ENCODE measurements around the gene LMLN. TPM values are rescaled to one million over a fixed set of nuclear protein-coding genes. Genes with fewer than 3 reads are reported as not detected.
A peak's percentile ranks its signal among the peaks of the same experiment; 100 is the strongest.
"Not testable (repeated sequence)": the region's sequence is repeated elsewhere in the genome, so short reads cannot be mapped to it uniquely, and the experiment has no call there.

Gene LMLN
- total RNA-seq, 2 donors from 2014 or later: 2.6 to 4.2 TPM

- H3K27ac Mint-ChIP-seq; ATAC-seq; H3K4me1 Mint-ChIP-seq (ENCODE audit: low read depth in 2 of 2); H3K4me3 Mint-ChIP-seq; H3K9me3 Mint-ChIP-seq; H3K36me3 Mint-ChIP-seq; DNase-seq (ENCODE audit: low spot score): not testable (repeated sequence)
- peaks cover 18 to 27% of the 10 kb centered on the region in 2 donors for H3K27me3 Mint-ChIP-seq
Measured at GRCh38 chr3:198053462-198053861, 93.4 kb downstream of the LMLN start.

- no peak overlapping the region for H3K4me3 Mint-ChIP-seq
- H3K4me1 Mint-ChIP-seq (ENCODE audit: low read depth in 2 of 2): no peaks in the 10 kb centered on the region
- no peaks in the 10 kb centered on the region for H3K9me3 Mint-ChIP-seq
- peaks cover 20 to 34% of the 10 kb centered on the region in 2 donors for H3K27me3 Mint-ChIP-seq
- ATAC-seq (no peak), DNase-seq (ENCODE audit: low spot score) (no peak)
- H3K27ac Mint-ChIP-seq: no peak overlapping the region
- H3K36me3 Mint-ChIP-seq: no peaks in the 10 kb centered on the region
Measured at GRCh38 chr3:198061119-198062067, 101.4 kb downstream of the LMLN start.

GRCh38 chr3:198062068-198062465 is 102.0 kb downstream of the LMLN start:
- Mint-ChIP-seq H3K27ac (no peak overlapping the region), H3K9me3 (no peaks in the 10 kb centered on the region), H3K36me3 (no peaks in the 10 kb centered on the region), H3K27me3 (peaks cover 18 to 33% of the 10 kb centered on the region in 2 donors), H3K4me1 (ENCODE audit: low read depth in 2 of 2) (no peaks in the 10 kb centered on the region), H3K4me3 (no peak overlapping the region)
- ATAC-seq: no peak
- DNase-seq (ENCODE audit: low spot score): no peak

DNA sequence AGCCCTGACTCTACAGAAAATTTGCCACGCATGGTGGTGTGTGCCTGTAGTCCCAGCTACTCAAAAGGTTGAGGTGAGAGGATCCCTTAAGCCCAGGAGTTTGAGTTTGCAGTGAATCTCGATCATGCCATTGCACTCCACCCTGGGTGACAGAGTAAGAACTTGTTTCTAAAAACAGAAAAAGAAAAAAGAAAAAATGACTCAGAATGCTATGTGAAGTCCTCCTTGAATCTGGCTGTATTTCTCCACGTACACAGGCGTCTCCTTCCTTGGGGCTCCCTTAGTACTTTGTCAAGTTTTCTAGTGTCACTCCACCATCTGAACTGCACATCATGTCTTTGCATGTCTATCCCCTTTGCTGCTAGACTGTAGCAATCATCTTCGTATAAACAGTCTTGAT is 104.4 kb downstream of the LMLN start:
- no peak overlapping the region for H3K4me3 Mint-ChIP-seq
- no peak overlapping the region for H3K27ac Mint-ChIP-seq
- no peak for ATAC-seq
- DNase-seq (ENCODE audit: low spot score): no peak
- no peaks in the 10 kb centered on the region for H3K36me3 Mint-ChIP-seq
- peaks cover 11 to 28% of the 10 kb centered on the region in 2 donors for H3K27me3 Mint-ChIP-seq
- no peaks in the 10 kb centered on the region for H3K9me3 Mint-ChIP-seq
- H3K4me1 Mint-ChIP-seq (ENCODE audit: low read depth in 2 of 2): no peaks in the 10 kb centered on the region

DNA sequence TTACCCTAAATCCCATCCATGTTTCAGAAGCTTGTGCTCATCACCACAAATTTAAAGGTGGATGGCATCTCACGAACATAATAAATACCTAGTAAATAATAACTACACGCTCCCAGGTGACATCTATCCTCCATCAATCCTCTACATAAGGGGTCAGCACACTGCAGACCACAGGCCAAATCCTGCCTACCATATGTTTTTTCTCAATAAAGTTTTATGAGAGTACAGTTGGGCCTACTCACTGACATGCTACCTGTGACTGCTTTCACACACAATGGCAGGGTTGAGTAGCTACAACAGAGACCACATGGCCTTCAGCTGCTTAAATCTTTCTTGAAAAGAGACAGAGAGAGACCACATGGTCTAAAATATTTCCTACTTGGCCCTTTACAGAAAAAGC is 105.9 kb downstream of the LMLN start:
- ATAC-seq (no peak), DNase-seq (ENCODE audit: low spot score) (no peak)
- no peaks in the 10 kb centered on the region for H3K36me3 Mint-ChIP-seq
- H3K4me3 Mint-ChIP-seq: no peak overlapping the region
- H3K9me3 Mint-ChIP-seq: no peaks in the 10 kb centered on the region
- peaks cover 0 to 1% of the 10 kb centered on the region in 2 donors for H3K4me1 Mint-ChIP-seq (ENCODE audit: low read depth in 2 of 2)
- H3K27me3 Mint-ChIP-seq: peaks cover 6 to 24% of the 10 kb centered on the region in 2 donors
- no peak overlapping the region for H3K27ac Mint-ChIP-seq

DNA sequence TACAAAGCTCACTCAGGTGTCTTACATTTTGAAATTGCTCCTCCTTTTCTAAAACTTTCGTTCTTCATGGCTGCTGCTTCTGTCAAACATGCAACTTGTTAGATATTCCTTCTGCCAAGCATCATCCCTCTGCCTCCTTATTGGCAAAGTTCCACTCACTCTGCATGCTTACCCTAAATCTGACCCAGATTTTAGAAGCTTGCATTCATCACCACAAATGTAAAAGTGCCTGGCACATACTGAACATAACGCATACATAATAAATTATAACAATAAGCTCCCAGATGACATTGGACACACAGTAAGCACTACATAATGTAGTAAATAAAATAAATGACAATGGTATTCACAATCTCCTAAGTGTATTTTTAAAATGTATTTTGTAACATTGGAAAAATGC is 107.4 kb downstream of the LMLN start:
- ATAC-seq: no peak
- DNase-seq (ENCODE audit: low spot score): no peak
- Mint-ChIP-seq H3K4me1 (ENCODE audit: low read depth in 2 of 2) (peaks cover 9 to 16% of the 10 kb centered on the region in 2 donors), H3K4me3 (no peak overlapping the region), H3K27ac (no peak overlapping the region), H3K36me3 (no peaks in the 10 kb centered on the region), H3K27me3 (peaks cover 6 to 21% of the 10 kb centered on the region in 2 donors), H3K9me3 (no peaks in the 10 kb centered on the region)

- peaks cover 18% of the 10 kb centered on the region in 2 donors for H3K27me3 Mint-ChIP-seq
- H3K27ac Mint-ChIP-seq: peak overlapping the region in 1 of 2 donors; percentile 88
- H3K4me3 Mint-ChIP-seq: no peak overlapping the region
- ATAC-seq (no peak), DNase-seq (ENCODE audit: low spot score) (no peak)
- peaks cover 9 to 24% of the 10 kb centered on the region in 2 donors for H3K4me1 Mint-ChIP-seq (ENCODE audit: low read depth in 2 of 2)
- H3K36me3 Mint-ChIP-seq: no peaks in the 10 kb centered on the region
- H3K9me3 Mint-ChIP-seq: no peaks in the 10 kb centered on the region
Measured at GRCh38 chr3:198070871-198071270, 110.9 kb downstream of the LMLN start.

DNA sequence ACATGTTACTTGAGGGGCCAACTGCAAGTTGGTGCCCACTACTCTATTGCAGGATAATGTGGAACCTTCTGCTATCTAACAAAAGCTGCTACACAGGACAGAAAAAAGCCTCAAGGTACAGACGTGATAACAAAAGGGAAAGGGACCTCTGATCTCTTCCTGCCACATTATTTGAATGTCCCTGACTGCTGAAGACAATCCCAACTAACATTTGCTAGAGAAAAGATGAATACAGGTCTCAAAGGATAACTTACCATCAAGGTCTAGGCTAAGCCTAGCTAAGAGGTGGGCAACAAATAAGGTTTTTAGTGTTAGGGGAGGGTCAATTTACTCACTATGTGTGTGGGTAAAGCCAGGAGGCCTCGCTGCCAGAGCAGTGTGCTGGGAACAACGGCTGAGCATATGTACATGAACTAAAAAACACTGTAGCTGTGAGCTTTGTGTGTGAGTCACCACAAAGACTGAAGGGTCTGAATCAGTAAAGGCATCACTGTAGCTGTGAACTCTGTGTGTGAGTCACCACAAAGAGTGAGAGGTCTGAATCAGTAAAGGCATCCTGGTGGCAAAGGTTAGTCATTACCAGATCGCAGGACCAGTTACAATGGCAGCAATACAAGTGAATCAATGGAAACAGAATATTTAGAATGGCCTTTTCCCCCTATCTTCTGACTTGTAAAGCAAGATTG is 111.7 kb downstream of the LMLN start:
- Mint-ChIP-seq H3K36me3 (no peaks in the 10 kb centered on the region), H3K27ac (peak overlapping the region; percentile 38 to 88), H3K4me1 (ENCODE audit: low read depth in 2 of 2) (peaks cover 9 to 30% of the 10 kb centered on the region in 2 donors), H3K27me3 (peaks cover 20 to 27% of the 10 kb centered on the region in 2 donors), H3K4me3 (peak overlapping the region; percentile 75), H3K9me3 (no peaks in the 10 kb centered on the region)
- ATAC-seq: peak; percentile 100
- DNase-seq (ENCODE audit: low spot score): peak; percentile 84

- Mint-ChIP-seq H3K27me3 (peaks cover 25 to 33% of the 10 kb centered on the region in 2 donors), H3K36me3 (no peaks in the 10 kb centered on the region), H3K27ac (no peak overlapping the region), H3K9me3 (no peaks in the 10 kb centered on the region), H3K4me1 (ENCODE audit: low read depth in 2 of 2) (peaks cover 5 to 19% of the 10 kb centered on the region in 2 donors), H3K4me3 (no peak overlapping the region)
- DNase-seq (ENCODE audit: low spot score) (no peak), ATAC-seq (no peak)
Measured at GRCh38 chr3:198076722-198077308, 116.8 kb downstream of the LMLN start.

DNA sequence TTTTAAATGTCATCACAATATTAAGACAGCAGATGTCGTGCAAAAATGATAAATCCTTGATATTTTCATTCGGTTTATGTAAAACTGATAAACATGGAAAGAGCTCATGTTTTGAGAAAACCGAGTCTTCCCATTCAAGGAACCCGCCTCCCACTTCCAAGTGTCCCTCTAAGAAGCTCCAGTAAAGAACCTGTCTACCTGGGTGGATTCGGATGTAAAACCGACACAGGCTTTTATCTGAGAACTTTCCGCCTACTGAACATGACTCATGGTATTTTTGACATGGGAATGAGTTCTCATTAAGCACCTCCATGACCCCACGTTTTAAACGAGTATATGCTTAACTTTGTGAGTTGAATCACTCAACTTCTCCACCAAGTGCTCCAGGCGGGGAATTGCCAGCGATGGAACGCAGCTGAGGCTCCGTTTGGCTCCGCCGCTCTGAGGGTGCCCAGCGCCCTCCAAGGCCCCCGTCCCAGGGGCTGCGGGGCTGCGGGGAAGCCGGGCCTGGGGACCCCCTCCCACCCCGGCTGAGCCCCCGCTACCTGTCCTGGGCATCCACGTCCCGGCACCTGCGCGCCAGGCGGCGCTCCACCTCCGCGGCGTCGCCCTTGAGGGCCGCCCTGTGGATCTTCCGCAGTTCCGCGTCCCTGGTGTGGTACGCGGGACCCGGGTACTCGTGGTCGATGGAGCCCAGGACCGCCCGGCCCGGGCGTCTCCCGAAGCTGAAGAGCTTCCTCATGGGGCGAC is 119.9 kb downstream of the LMLN start:
- peaks cover 0 to 10% of the 10 kb centered on the region in 2 donors for H3K4me1 Mint-ChIP-seq (ENCODE audit: low read depth in 2 of 2)
- H3K27ac Mint-ChIP-seq: peak overlapping the region in 1 of 2 donors; percentile 28
- H3K36me3 Mint-ChIP-seq: no peaks in the 10 kb centered on the region
- H3K9me3 Mint-ChIP-seq: no peaks in the 10 kb centered on the region
- peak overlapping the region; percentile 76 for H3K4me3 Mint-ChIP-seq
- ATAC-seq: peak; percentile 66 to 70
- H3K27me3 Mint-ChIP-seq: peaks cover 34 to 52% of the 10 kb centered on the region in 2 donors
- DNase-seq (ENCODE audit: low spot score): no peak

- peak overlapping the region; percentile 76 for H3K4me3 Mint-ChIP-seq
- H3K36me3 Mint-ChIP-seq: no peaks in the 10 kb centered on the region
- H3K27me3 Mint-ChIP-seq: peaks cover 35 to 52% of the 10 kb centered on the region in 2 donors
- ATAC-seq: peak; percentile 97 to 99
- peak; percentile 85 for DNase-seq (ENCODE audit: low spot score)
- H3K4me1 Mint-ChIP-seq (ENCODE audit: low read depth in 2 of 2): peaks cover 0 to 7% of the 10 kb centered on the region in 2 donors
- no peak overlapping the region for H3K27ac Mint-ChIP-seq
- H3K9me3 Mint-ChIP-seq: no peaks in the 10 kb centered on the region
Measured at GRCh38 chr3:198080521-198081384, 120.7 kb downstream of the LMLN start.

DNA sequence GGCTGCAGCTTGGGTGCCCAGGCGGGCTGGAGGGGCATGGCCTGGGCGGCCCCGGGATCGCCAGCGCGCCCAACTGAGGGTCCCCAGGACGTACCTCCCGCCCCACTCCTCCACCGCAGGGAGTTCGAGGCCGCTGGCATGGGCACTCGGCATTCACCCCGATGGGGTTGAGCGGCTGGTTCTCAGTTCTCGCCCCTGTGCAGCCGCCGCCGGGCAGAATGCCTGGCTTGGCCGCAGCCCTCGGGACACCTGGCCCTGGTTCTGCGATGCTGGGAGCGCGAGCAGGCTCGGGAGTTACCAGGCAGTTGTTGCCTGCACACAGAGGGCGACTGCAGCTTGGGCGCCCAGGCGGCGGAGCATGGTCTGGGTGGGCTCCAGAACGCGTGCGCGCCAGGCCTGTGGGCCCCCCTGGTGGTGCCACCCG is 121.4 kb downstream of the LMLN start:
- H3K27ac Mint-ChIP-seq: no peak overlapping the region
- peaks cover 35 to 52% of the 10 kb centered on the region in 2 donors for H3K27me3 Mint-ChIP-seq
- ATAC-seq (no peak), DNase-seq (ENCODE audit: low spot score) (no peak)
- H3K4me3 Mint-ChIP-seq: no peak overlapping the region
- no peaks in the 10 kb centered on the region for H3K9me3 Mint-ChIP-seq
- H3K4me1 Mint-ChIP-seq (ENCODE audit: low read depth in 2 of 2): no peaks in the 10 kb centered on the region
- no peaks in the 10 kb centered on the region for H3K36me3 Mint-ChIP-seq
